Effector CD8-positive, alpha-beta T cell (primary cell): ENCODE data around the gene MIDN.

Source experiments
- DNase-seq: peaks from one replicate; lab custom pipeline; 2025; lab: John Stamatoyannopoulos, UW

Gene MIDN

GRCh38 chr19:1258707-1259205 is 10.4 kb downstream of the MIDN start:
- DNase-seq = no peak

GRCh38 chr19:1259206-1259875 is 11.0 kb downstream of the MIDN start:
- DNase-seq = peak; percentile 53

GRCh38 chr19:1259876-1260748 is 11.7 kb downstream of the MIDN start:
- DNase-seq = peak; percentile 42

- peak; percentile 95 for DNase-seq
These were observed 12.6 kb downstream of the MIDN start for GRCh38 chr19:1260749-1261537.

- DNase-seq = no peak
These were observed 13.1 kb downstream of the MIDN start for GRCh38 chr19:1261538-1261797.

- peak; percentile 44 for DNase-seq
These were observed 13.6 kb downstream of the MIDN start for GRCh38 chr19:1261798-1262622.

- no peak for DNase-seq
These were observed 14.3 kb downstream of the MIDN start for GRCh38 chr19:1262623-1263123.

GRCh38 chr19:1263188-1263587 is 14.8 kb downstream of the MIDN start:
- DNase-seq = no peak

GRCh38 chr19:1264801-1265614 is 16.6 kb downstream of the MIDN start:
- no peak for DNase-seq

GRCh38 chr19:1265615-1266128 is 17.3 kb downstream of the MIDN start:
- DNase-seq = no peak

GRCh38 chr19:1266129-1266915 is 17.9 kb downstream of the MIDN start:
- DNase-seq = peak; percentile 73

- DNase-seq = peak; percentile 49
These were observed 18.6 kb downstream of the MIDN start for GRCh38 chr19:1266916-1267476.

- DNase-seq = no peak
These were observed 19.3 kb downstream of the MIDN start for GRCh38 chr19:1267477-1268225.

GRCh38 chr19:1268226-1269064 is 20.1 kb downstream of the MIDN start:
- no peak for DNase-seq

GRCh38 chr19:1269065-1269477 is 20.7 kb downstream of the MIDN start, which contains the start of gene CIRBP:
Gene CIRBP, plus strand, starts transcription at chr19:1269332. Its CDS starts 1,602 bp downstream, at chr19:1270934.
- peak; percentile 98 for DNase-seq

- DNase-seq = peak; percentile 80
These were observed 21.3 kb downstream of the MIDN start for GRCh38 chr19:1269478-1270212.
